Panc1 (cell line): ENCODE measurements around the gene CMIP. TPM values are rescaled to one million over a fixed set of nuclear protein-coding genes. Genes with fewer than 3 reads are reported as not detected.

Experiments
- ATAC-seq: fragments of 200-7000 bp; cut with Tn5 transposase; 2 replicates; pipeline ENCODE4 v1.9.1; 2020; ENCODE audit warnings: mild to moderate bottlenecking, moderate library complexity
- BruUV-seq: library from RNA; stranded (reverse); fragments of 400-500 nt; replicated peaks from 2 replicates; lab custom pipeline; 2021; lab: Mats Ljungman, UMichigan
- CTCF ChIA-PET: fragments of 300-600 bp; sonication (Branson Sonifier 250); formaldehyde crosslinking; loops from one replicate; lab custom pipeline; 2022; ENCODE audit warnings: antibody characterized with exemption; lab: Charles Lee
- POLR2A ChIA-PET: fragments of 300-600 bp; sonication (Branson Sonifier 250); formaldehyde crosslinking; loops from one replicate; lab custom pipeline; 2022; ENCODE audit warnings: antibody characterized with exemption; lab: Charles Lee
- DNase-seq: peaks from one replicate; pipeline ENCODE4 v3.0.0-alpha.2; 2010; ENCODE audit warnings: low read depth, low spot score
- H3K27ac ChIP-seq: 2 replicates; pipeline ENCODE4 v1.5.1; 2011; ENCODE audit warnings: mild to moderate bottlenecking, low read length, inconsistent platforms
- H3K27me3 ChIP-seq: fragments of 200-500 bp; sonication (Bioruptor generic); 2 replicates; pipeline ENCODE4 v1.6.0; 2014; ENCODE audit warnings: low read length, inconsistent platforms; ENCODE audit not compliant: control insufficient read depth, insufficient read depth
- H3K36me3 ChIP-seq: fragments of 200-500 bp; sonication (Bioruptor generic); 2 replicates; pipeline ENCODE4 v1.5.1; 2014; ENCODE audit warnings: inconsistent platforms, mild to moderate bottlenecking, low read length, moderate library complexity; ENCODE audit not compliant: control insufficient read depth, insufficient read depth
- H3K4me1 ChIP-seq: 2 replicates; pipeline ENCODE4 v1.5.1; 2011; ENCODE audit warnings: inconsistent platforms, mild to moderate bottlenecking, low read length, moderate library complexity; ENCODE audit not compliant: control insufficient read depth, insufficient read depth
- H3K4me3 ChIP-seq, 2 experiments: 2 replicates each; pipeline ENCODE4 v1.5.1; 2011 to 2012; ENCODE audit warnings: low read depth in 2 of 2, low read length in 2 of 2, mild to moderate bottlenecking in 2 of 2, inconsistent platforms in 1 of 2, moderate library complexity in 1 of 2
- H3K9me3 ChIP-seq: fragments of 200-500 bp; sonication (Bioruptor generic); 2 replicates; pipeline ENCODE4 v1.5.1; 2014; ENCODE audit warnings: low read depth, mild to moderate bottlenecking, inconsistent platforms, low read length, moderate library complexity; ENCODE audit not compliant: control insufficient read depth, insufficient read depth
- CTCF ChIP-seq: fragments of 450-650 bp; IDR thresholded peaks from 2 replicates; pipeline ENCODE4 v1.5.1; 2017; ENCODE audit warnings: mild to moderate bottlenecking
- POLR2AphosphoS5 ChIP-seq: IDR thresholded peaks from 2 replicates; pipeline ENCODE4 v1.6.1; 2012; ENCODE audit warnings: mild to moderate bottlenecking, low read depth, low read length, moderate library complexity
- REST ChIP-seq, 2 experiments: IDR thresholded peaks; 2 replicates each; pipeline ENCODE4 v1.6.1; 2011 to 2012; ENCODE audit warnings: low read depth in 2 of 2, control low read depth in 1 of 2, low read length in 1 of 2, mild to moderate bottlenecking in 1 of 2, moderate library complexity in 1 of 2; ENCODE audit not compliant: insufficient read depth in 1 of 2
- SIN3A ChIP-seq: IDR thresholded peaks from 2 replicates; pipeline ENCODE4 v1.6.1; 2012; ENCODE audit warnings: low read depth, mild to moderate bottlenecking, low read length, moderate library complexity, borderline replicate concordance; ENCODE audit not compliant: insufficient read depth
- TCF7L2 ChIP-seq: IDR thresholded peaks from 2 replicates; pipeline ENCODE4 v1.6.1; 2011; ENCODE audit warnings: mild to moderate bottlenecking, low read depth, low read length, inconsistent platforms
- in situ Hi-C: cut with HindIII; loops from 2 replicates; pipeline ENCODE4 v1.10.0; 2016; ENCODE audit warnings: low sequenced_read_pairs, low pct_unique_long_range_greater_than_20kb
- intact Hi-C: fragments of 100-400 bp; cut with micrococcal nuclease; formaldehyde crosslinking; loops from one replicate; pipeline ENCODE4 v1.10.0; 2022; ENCODE audit not compliant: unreplicated experiment
- total RNA-seq: library from RNA; stranded (reverse); gene quantifications from one replicate; pipeline ENCODE4 v1.2.1, GENCODE V29; 2021; ENCODE audit not compliant: unreplicated experiment

CMIP gene
- total RNA-seq, 1 experiment from 2014 or later: 49.7 TPM

GRCh38 chr16:81615833-81616232, 171.2 kb downstream of the CMIP start:
- CTCF ChIA-PET: no interaction called here
- intact Hi-C loops (no loop called here), in situ Hi-C loops (no loop called here)
- Histone ChIP-seq H3K36me3 (no peaks in the 10 kb centered on the region), H3K27ac (no peak overlapping the region), H3K4me3 (no peak overlapping the region), H3K4me1 (no peaks in the 10 kb centered on the region), H3K9me3 (no peaks in the 10 kb centered on the region), H3K27me3 (no peaks in the 10 kb centered on the region)
- no TSS peak for BruUV-seq
- DNase-seq: no peak
- TF ChIP-seq SIN3A: no peak
- TF ChIP-seq CTCF: no peak
- no peak for TF ChIP-seq POLR2AphosphoS5
- no peak for TF ChIP-seq REST (IDR thresholded peaks at IDR 0.05; ENCODE audit: insufficient read depth in 1 of 2, low read depth in 2 of 2, low read length in 1 of 2)
- no peak for TF ChIP-seq TCF7L2
- POLR2A ChIA-PET: interaction anchor here (0.6 kb wide), 1 partner anchor 19 kb away, joined by 6 read pairs; no protein-coding TSS in a partner anchor
- no peak for ATAC-seq

GRCh38 chr16:81616321-81617020, 171.9 kb downstream of the CMIP start:
- no peaks in the 10 kb centered on the region for H3K36me3 ChIP-seq
- POLR2A ChIA-PET: no interaction called here
- CTCF ChIA-PET: no interaction called here
- no peak overlapping the region for H3K27ac ChIP-seq
- ATAC-seq (peak; percentile 44; the same call in 1 of the 2 replicates), DNase-seq (no peak)
- no peak for TF ChIP-seq TCF7L2
- no peak for TF ChIP-seq REST (IDR thresholded peaks at IDR 0.05; ENCODE audit: insufficient read depth in 1 of 2, low read depth in 2 of 2, low read length in 1 of 2)
- TF ChIP-seq POLR2AphosphoS5: no peak
- TF ChIP-seq SIN3A: no peak
- TF ChIP-seq CTCF: no peak
- intact Hi-C loops (no loop called here), in situ Hi-C loops (no loop called here)
- no peaks in the 10 kb centered on the region for H3K9me3 ChIP-seq
- H3K4me1 ChIP-seq: no peaks in the 10 kb centered on the region
- BruUV-seq: no TSS peak
- no peak overlapping the region for H3K4me3 ChIP-seq
- no peaks in the 10 kb centered on the region for H3K27me3 ChIP-seq
